Colonic mucosa (tissue), 4 donors: ENCODE measurements around the gene ARHGAP12. TPM values are rescaled to one million over a fixed set of nuclear protein-coding genes. Genes with fewer than 3 reads are reported as not detected.

Source experiments
- DNase-seq: peaks from one replicate; pipeline ENCODE4 v3.0.0-alpha.2; 2020
- H3K27ac ChIP-seq: fragments of 200-600 bp; one replicate; pipeline ENCODE4 v1.8.0; 2021
- H3K27me3 ChIP-seq: fragments of 200-600 bp; one replicate; pipeline ENCODE4 v1.8.0; 2021
- H3K36me3 ChIP-seq: fragments of 200-600 bp; one replicate; pipeline ENCODE4 v1.8.0; 2021
- H3K4me1 ChIP-seq: fragments of 200-600 bp; one replicate; pipeline ENCODE4 v1.8.0; 2021; ENCODE audit warnings: mild to moderate bottlenecking
- H3K4me3 ChIP-seq: fragments of 200-600 bp; one replicate; pipeline ENCODE4 v1.8.0; 2021
- H3K9ac ChIP-seq, 2 donors: one replicate each; pipeline ENCODE4 v1.7.0; 2013; ENCODE audit warnings: control low read depth in 2 of 2, low read depth in 2 of 2, low read length in 2 of 2
- H3K9me3 ChIP-seq: fragments of 200-600 bp; one replicate; pipeline ENCODE4 v1.8.0; 2021
- intact Hi-C: fragments of 100-400 bp; cut with DNase I; formaldehyde crosslinking; loops from one replicate; pipeline ENCODE4 v1.14.1; 2022
- total RNA-seq, 2 donors: library from RNA; stranded (reverse); fragmentation: NEBNext Ultra II Directional in 1 of 2; extraction: Animal tissue kit (Norgen Biotek cat#: 25700) in 1 of 2; gene quantifications; one replicate each; pipeline ENCODE4 v1.2.1, GENCODE V29; 2021
- TF ChIP-seq, protein P1 (sequence below): fragments of 200-600 bp; IDR thresholded peaks from one replicate; pipeline ENCODE4 v1.8.0; 2022; ENCODE audit warnings: antibody characterized with exemption, mild to moderate bottlenecking
- donor health status: healthy.
- donor health status: DM: no; HTN: no; CAD: no.
- donor health status: DM: no; HTN: no; CAD: no.

Gene ARHGAP12
- total RNA-seq, 2 donors from 2014 or later, result 25.1 to 43.9 TPM

DNA sequence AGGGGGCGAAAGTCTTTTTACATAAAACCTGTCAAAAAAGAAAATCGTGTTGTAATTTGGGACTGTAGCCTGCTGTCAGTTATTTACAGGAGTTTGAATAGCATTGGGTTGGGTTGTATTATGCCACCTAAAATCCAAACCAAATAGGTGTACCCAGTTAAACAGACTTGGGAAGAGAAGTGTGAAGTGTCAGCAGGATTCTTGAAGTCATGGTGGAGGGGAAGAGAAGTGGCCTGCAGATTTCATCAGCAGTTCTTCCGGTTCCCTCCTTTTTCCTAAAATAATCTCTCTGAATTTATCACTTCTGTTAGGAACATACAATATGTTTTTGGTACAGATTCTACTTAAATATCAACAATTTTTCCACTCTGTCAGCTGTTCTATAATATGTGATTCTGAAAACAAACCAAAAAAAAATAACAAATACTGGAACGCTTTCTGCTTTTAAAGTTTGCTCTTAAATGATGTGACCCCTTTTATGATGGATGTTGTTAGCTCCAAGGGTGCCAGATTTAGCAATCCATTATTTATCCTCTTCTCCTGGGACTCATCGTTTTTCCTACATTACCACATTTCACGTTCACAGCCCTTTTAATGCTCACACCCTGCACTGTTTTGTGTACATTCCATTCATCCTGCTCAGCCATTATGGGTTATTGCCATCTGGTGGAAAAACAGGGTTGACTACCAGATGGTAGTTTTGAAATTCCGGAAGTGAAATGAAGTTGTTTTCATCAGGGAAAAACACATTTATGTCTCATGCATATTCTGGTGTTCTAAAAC, 18.7 kb upstream of the ARHGAP12 start:
- peaks cover 10% of the 10 kb centered on the region for H3K4me1 ChIP-seq
- H3K36me3 ChIP-seq, result no peaks in the 10 kb centered on the region
- peak overlapping the region in 1 of 2 donors; percentile 27 for H3K9ac ChIP-seq
- H3K9me3 ChIP-seq, result no peaks in the 10 kb centered on the region
- intact Hi-C loops, result loop anchor here (5.0 kb wide), 1 partner anchor 85 kb away; no protein-coding TSS in a partner anchor
- peak; percentile 69 for DNase-seq
- peak overlapping the region; percentile 15 for H3K27ac ChIP-seq
- TF ChIP-seq, protein P1, sequence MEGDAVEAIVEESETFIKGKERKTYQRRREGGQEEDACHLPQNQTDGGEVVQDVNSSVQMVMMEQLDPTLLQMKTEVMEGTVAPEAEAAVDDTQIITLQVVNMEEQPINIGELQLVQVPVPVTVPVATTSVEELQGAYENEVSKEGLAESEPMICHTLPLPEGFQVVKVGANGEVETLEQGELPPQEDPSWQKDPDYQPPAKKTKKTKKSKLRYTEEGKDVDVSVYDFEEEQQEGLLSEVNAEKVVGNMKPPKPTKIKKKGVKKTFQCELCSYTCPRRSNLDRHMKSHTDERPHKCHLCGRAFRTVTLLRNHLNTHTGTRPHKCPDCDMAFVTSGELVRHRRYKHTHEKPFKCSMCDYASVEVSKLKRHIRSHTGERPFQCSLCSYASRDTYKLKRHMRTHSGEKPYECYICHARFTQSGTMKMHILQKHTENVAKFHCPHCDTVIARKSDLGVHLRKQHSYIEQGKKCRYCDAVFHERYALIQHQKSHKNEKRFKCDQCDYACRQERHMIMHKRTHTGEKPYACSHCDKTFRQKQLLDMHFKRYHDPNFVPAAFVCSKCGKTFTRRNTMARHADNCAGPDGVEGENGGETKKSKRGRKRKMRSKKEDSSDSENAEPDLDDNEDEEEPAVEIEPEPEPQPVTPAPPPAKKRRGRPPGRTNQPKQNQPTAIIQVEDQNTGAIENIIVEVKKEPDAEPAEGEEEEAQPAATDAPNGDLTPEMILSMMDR, result peak; percentile 40
- no peak overlapping the region for H3K4me3 ChIP-seq
- no peaks in the 10 kb centered on the region for H3K27me3 ChIP-seq

DNA sequence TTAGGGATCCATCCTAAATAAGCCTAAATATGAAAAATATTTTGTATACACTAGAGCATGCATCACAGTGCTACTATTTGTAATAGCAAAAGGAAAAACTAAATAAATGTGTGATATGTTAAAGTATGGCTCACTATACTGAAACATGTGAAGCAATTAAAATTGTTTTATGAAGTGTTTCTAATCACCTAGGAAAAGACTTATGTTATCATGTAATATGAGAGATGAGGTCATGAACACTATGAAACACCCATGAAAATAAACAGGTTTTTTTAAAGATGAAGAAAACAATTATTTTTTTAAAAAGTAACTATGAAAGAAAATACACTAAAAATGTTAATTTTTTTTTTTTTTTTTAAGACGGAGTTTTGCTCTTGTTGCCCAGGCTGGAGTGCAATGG, 16.8 kb upstream of the ARHGAP12 start:
- intact Hi-C loops, result loop anchor here (5.0 kb wide), 1 partner anchor 83 kb away; no protein-coding TSS in a partner anchor
- no peak overlapping the region for H3K9ac ChIP-seq

DNA sequence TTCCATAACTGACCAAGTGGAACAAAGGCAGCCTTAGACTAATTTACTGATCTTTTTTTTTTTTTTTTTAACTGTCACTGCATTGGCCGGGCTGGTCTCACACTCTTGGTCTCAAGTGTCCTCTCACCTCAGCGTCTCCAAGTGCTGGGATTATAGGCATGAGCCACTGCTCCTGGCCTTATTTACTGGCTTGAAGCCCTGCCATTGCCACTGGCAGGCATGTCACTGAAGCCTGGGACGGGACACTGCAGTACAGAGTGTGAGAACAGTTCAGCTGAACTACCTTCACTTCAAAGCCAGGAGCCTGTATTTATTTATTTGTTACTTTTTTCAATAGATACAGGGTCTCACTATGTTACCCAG, 15.4 kb upstream of the ARHGAP12 start:
- Histone ChIP-seq H3K36me3 (no peaks in the 10 kb centered on the region), H3K4me1 (peaks cover 10% of the 10 kb centered on the region), H3K9me3 (no peaks in the 10 kb centered on the region), H3K27me3 (no peaks in the 10 kb centered on the region), H3K9ac (no peak overlapping the region), H3K27ac (no peak overlapping the region), H3K4me3 (no peak overlapping the region)
- TF ChIP-seq, protein P1, result no peak
- no peak for DNase-seq
- intact Hi-C loops, result no loop called here

More for the DNA sequence above, 16.8 kb upstream of the ARHGAP12 start:
- DNase-seq, result no peak
- Histone ChIP-seq H3K27ac (no peak overlapping the region), H3K4me1 (peaks cover 10% of the 10 kb centered on the region), H3K36me3 (no peaks in the 10 kb centered on the region), H3K9me3 (no peaks in the 10 kb centered on the region), H3K4me3 (no peak overlapping the region), H3K27me3 (no peaks in the 10 kb centered on the region)
- TF ChIP-seq, protein P1, result no peak

DNA sequence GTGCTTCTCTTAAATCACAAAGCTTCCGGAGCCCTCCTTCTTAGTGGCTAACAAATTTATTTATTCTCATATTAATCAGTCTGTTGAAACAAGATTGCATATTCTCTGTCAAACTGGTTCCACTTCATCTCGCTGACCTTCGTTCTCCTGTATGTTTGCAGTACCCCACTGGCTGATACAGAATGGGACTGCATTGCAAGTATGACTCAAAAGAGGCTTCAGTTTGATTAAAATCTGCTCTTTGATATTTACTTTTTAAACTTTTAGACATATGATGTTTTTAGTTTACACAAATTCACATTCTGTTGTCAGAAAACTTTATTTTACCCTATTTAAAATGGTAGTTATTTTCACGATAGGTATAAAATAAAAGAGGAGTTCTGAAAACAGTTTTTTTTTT, 14.3 kb upstream of the ARHGAP12 start:
- TF ChIP-seq, protein P1, result no peak
- Histone ChIP-seq H3K36me3 (no peaks in the 10 kb centered on the region), H3K27ac (no peak overlapping the region), H3K4me3 (no peak overlapping the region), H3K9me3 (no peaks in the 10 kb centered on the region), H3K9ac (no peak overlapping the region), H3K27me3 (no peaks in the 10 kb centered on the region), H3K4me1 (peaks cover 10% of the 10 kb centered on the region)
- intact Hi-C loops, result no loop called here
- peak; percentile 60 for DNase-seq

DNA sequence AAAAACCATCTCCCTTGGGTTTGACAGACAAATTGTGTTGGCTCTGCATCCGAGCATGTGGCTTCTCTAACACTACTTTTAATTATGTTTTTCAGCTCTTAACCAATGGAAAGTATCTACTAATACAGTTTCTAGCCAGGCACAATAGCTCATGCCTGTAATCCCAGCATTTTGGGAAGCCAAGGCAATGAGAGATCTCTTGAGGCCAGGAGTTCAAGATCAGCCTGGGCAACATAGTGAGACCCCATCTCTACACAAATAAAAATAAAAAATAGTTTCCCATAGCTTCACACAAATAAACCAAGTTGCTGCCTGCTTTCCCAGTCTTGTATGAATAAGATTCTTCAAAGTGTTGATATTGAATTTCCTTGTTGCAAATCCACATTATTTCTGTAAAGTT, 13.8 kb upstream of the ARHGAP12 start:
- Histone ChIP-seq H3K9ac (no peak overlapping the region), H3K36me3 (no peaks in the 10 kb centered on the region), H3K27ac (no peak overlapping the region), H3K4me1 (peaks cover 10% of the 10 kb centered on the region), H3K4me3 (no peak overlapping the region), H3K9me3 (no peaks in the 10 kb centered on the region), H3K27me3 (no peaks in the 10 kb centered on the region)
- TF ChIP-seq, protein P1, result no peak
- intact Hi-C loops, result no loop called here
- DNase-seq, result no peak
